NCI-H2196 treated with DMSO at 0.1 percent for 48 hours (cell line): ENCODE measurements around the gene DAPK2.
"Not testable (repeated sequence)": the region's sequence is repeated elsewhere in the genome, so short reads cannot be mapped to it uniquely, and the experiment has no call there.

Source experiments
- DNase-seq: peaks from one replicate; lab custom pipeline; 2025; ENCODE audit not compliant: unreplicated experiment; lab: John Stamatoyannopoulos, UW

The DAPK2 gene

DNA sequence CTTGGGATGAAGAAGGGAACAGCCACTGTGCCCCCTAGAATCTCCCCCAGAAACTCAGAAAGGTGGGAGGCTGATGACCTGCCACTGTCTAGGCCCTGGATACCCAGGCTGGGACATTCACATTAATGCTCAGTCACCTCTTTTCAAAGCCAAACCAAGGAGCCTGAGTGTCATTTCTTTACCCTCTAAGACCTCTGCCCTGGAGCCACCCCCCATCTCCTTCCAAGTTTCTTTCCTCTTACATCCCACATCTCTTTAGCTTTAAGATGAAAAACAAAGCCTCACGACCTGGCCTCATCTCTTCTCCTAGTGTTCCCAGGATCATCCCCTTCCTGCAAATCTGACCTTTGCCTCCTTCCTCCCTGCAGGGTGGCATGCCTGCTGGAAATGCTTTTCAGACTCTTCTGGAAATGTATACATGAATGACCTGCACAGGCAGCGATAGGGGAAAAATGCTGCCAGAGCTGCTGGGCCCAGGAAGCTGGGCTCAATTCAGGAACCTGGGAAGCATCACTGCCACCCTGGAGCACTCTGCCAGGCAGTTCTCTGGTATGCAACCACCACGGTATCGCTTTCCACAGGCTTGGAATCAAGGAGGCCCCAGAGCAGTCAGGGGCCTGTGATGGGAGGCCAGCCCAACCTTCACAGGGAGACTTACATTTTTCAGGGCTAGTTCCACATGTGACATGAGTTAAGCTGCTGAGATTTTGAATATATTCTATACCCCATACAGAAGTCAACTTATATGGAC, 67.6 kb downstream of the DAPK2 start:
- no peak for DNase-seq

DNA sequence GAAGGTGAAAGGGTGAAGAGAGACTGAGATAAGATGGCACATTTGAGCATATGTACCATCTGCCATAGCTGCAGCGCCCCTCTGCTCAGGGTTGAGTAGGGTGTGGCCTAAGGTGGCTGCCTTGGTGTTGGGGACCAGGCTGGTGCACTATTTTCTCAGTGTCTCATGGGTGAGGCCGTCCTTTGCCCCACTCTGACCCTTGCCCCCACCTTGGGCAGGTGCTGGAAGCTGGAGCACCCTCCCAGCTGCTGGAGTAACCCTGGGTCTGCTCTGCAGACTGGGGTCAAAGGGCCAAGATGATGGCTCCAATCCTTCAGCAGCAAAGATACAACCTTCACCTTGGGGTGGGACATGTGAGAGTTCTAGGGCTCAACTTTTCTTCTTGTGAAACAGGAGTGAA, 69.2 kb downstream of the DAPK2 start:
- no peak for DNase-seq

DNA sequence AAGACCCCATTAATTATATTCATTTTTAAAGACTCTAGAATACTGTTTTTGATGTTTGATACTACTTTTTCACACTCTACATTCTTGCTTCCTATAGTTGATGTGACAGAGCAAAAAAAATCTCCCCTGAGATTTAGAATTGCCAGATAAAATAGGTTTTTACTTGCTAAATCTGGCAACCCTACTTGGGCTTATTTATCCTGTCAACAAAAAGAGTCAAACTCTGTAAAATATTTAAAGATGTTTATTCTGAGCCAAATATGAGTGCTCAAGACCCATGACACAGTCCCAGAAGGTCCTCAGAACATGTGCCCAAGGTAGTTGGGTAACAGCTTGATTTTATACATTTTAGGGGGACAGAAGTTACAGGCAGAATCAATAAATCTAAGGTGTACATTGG, 72.3 kb downstream of the DAPK2 start:
- no peak for DNase-seq

DNA sequence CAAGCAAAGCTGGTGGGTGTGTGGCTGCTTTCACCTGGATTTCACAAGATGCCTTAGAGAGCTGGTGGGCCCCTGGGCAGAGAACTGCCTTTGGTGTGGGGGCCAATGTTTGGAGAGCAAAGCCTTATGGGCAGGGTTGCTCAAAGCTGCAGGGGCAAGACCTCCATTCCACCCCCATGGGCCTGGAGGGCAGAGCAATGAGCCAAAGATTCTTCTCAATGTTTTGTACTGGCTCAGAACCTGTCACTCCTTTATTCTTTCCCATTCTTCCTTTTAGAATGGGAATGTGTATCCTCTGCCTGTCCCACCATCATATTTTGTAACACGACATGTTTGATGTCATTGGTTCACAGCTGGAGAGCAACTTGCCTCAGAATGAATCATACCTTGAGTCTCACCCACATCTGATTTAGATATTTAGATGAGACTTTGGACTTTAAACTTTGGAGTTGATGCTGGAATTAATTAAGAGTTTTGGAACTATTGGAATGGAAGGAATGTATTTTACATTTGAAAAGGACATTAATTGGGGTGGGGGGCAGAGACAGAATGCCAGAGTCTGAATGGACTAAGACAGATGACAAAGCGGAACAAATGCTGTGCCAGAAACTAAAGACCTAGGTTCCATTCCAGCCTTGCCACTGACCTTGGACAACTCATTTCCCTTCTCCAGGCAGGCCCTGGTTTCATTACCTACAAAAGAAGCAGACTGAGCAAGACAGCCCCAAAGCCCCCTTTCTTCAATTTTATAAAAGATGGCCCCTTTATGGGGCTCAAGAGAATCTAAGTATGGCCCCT, 72.9 kb downstream of the DAPK2 start:
- no peak for DNase-seq

DNA sequence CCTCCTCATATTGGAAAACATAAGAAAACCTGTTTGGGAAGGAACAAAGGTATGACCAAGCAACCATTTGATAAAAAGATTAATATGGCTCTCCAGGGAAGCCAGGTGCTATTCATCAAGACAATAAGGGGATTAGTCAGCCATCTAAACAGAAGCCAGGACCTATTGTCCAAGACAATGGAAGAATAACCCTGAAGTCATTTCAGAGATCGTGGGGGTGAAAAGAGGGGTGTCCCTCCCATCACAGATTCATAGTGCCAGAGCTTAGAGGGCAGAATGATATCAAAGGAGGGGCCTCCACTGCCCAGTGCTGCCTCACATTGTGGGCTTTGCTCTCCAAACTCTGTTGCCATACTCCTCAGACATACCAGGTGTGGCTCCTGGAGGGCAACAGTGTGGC, 73.5 kb downstream of the DAPK2 start:
- no peak for DNase-seq

DNA sequence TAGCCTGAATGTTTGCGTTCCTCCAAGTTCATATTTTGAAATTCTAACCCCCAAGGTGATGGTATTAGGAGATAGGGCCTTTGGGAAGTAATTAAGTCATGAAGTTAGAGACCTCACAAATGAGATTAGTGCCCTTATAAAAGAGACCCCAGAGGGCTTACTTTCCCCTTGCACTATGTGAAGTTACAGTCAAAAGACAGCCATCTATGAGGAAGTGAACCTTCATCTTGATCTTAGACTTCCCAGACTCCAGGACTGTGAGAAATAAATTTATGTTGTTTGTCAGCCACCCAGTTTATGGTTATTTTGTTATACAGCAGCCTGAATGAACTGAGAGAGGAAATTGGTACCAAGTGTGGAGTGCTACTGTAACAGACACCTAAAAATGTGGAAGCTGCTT, 74.4 kb downstream of the DAPK2 start:
- no peak for DNase-seq

DNA sequence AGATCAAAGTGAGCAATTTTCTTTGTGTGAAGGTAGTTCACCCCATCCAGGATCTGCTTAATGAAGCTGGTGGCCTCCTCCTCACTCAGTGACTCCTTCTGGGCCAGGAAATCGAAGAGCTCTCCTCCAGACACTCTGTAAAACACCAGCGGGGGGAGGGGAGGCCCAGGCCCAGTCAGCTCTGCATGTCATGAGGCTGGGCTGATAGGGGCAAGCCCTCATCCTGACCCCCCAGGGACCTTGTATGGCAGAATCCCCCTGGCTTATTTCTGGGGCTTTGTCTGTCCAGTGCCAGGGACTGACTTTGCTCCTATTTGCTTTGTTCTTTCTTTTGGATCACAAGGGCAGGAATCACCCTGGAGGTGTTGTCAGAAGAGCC, 74.9 kb downstream of the DAPK2 start:
- DNase-seq, result no peak

DNA sequence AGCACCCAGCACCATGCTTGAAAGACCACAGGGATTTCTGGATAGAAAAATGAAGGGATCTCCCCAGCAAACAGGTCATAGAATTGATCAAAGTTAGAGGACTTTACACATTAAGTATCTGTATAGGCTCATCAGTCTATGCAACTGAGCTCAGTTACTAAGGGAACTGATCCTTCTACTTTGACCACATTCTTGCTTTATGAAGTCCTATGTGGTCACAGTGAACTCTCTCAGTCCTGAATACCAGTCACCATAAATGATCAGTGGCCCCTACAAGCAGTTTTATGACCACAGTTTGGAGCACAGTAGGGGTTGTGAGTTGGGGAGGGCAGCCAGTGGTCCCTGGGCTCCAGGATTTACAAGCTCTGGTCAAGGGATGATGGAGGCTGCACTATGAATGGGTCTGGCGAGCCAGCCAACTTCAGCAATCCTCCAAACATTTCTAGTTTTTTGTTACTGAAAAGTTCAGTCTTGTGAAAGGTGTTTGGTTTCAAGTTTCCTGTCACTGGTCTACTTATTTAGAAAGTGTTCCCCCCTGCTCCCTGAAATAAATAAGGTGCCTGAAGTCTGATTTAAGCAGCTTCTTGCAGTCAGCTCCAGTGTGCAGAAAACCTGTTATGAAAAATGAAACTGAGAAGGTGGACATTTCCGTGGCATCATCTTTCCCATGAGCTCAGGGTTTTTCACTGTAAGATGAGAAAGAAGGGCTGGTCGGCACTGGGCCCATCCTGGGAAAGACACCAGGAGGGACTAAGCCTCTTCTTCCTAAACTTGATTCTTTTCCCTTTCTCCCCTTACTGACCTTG, 75.5 kb downstream of the DAPK2 start:
- no peak for DNase-seq

DNA sequence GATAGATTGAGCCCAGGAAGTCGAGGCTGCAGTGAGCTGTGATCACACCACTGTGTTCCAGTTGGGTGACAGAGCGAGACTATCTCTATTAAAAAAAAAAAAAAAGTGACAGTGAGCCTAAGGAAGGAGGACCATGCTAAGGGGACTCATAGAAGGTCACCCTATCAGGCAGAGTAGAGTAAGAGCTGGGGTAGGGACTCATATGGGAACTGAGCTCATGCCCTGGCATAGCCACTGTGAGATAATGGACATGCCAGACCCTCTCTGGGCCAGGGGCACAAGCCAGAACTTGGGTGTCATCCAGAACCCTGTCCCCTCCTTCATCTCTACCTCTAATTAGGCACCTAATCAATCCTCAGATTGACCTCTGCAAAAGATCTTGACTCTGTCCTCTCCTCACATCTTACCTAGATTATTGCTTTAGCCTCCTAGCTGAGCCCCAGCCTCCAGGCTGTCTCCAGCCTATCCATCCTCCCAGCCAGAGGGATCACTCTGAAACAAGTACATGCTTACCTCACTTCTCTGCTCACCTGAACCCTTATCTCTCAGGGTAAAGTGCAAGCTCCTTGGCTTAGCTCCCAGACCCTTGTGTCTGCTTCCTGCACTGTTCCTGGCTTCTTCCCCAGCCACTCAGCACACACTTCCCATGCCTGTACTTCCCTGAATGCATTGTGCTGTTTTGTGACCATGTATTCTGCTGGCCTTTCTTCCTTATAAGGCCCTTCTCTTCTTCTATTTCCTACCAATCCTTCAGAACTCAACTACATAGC, 76.4 kb downstream of the DAPK2 start:
- DNase-seq, result peak; percentile 27

DNA sequence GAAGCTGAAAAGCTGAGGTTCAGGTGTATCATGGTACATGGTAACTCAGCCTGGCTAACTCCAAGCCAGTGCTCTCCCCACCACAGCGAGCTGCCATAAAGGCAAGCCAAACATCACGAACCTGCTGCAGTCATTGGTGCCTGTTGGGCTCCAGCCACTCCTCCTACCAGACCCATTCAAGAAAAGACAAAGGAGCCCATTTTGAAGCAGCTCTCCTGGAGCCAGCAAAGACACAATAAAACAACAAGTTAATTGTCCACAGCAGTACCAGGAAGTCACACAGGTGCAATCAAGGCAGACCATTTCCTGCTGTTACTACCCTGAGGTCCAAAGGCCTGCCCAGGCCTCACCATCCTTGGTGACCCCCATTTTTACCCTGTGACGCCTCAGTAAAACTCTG, 77.6 kb downstream of the DAPK2 start:
- DNase-seq, result no peak

DNA sequence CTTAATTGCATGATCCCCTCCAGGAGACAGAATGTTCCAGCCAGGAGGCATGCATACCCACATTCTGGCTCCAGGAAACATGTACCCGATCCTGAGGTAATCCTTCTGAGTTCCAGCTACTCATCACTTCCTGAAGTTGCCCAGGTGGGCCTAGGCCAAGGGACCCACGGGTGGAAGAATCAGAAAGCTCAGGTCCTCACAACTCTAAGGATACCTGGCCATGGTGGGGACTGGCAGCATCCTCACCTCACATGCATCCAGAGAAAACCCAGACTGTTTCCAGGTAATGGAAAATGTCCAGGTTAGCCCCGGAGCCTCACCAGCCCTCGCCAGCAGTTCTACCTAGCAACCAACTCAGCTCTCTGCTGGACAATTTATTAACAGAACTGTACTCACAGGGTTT, 78.2 kb downstream of the DAPK2 start:
- DNase-seq, result no peak

DNA sequence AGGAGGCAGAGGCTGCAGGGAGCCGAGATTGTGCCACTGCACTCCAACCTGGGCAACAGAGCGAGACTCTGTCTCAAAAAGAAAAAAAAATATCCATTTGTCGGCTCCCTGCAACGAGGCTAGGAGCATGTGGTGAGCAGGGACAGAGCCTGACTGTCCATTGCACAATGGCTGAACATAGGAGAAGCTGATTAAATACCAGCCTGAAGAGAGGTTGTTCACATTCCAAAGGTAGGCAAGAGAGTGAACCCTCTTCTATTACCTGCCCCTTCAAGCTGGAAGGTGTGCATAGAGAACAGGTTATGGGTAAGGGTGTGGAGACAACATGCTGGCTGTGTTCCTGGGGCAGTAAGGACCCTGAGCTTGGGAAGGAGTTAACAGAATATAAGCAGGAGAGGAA, 78.7 kb downstream of the DAPK2 start:
- DNase-seq, result no peak

DNA sequence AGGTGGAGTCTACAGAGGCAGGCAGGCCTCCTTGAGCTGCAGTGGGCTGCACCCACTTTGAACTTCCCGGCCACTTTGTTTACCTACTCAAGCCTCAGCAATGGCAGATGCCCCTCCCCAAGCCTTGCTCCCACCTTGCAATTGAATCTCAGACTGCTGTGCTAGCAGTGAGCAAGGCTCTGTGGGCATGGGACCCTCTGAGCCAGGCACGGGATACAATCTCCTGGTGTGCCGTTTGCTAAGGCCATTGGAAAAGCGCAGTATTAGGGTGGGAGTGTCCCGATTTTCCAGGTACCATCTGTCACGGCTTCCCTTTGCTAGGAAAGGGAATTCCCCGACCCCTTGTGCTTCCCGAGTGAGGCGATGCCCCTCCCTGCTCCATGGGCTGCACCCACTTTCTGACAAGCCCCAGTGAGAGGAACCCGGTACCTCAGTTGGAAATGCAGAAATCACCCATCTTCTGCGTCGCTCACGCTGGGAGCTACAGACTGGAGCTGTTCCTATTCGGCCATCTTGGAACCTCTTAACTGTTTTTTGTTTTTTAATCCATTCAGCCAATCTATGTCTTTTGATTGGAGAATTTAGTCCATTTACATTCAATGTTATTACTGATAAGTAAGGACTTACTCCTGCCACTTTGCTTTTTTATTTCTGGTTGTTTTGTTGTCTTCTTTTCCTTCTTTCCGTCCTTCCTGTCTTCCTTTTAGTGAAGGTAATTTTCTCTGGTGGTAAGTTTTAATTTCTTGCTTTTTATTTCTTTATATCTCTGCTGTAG, 83.2 kb downstream of the DAPK2 start:
- DNase-seq, result not testable (repeated sequence)

DNA sequence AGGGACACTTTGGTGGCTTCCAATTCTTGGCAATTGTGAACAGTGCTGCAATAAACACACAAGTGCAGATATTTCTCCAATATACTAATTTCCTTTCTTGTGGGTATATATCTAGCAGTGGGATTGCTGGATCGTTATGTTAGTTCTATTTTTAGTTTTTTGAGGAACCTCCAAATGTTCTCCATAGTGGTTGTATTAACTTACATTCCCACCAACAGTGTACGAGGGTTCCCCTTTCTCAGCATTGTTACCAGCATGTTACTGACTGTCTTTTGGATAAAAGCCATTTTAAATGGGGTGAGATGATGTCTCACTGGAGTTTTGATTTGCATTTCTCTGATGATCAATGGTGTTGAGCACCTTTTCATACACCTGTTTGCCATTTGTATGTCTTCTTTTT, 92.8 kb downstream of the DAPK2 start:
- no peak for DNase-seq

DNA sequence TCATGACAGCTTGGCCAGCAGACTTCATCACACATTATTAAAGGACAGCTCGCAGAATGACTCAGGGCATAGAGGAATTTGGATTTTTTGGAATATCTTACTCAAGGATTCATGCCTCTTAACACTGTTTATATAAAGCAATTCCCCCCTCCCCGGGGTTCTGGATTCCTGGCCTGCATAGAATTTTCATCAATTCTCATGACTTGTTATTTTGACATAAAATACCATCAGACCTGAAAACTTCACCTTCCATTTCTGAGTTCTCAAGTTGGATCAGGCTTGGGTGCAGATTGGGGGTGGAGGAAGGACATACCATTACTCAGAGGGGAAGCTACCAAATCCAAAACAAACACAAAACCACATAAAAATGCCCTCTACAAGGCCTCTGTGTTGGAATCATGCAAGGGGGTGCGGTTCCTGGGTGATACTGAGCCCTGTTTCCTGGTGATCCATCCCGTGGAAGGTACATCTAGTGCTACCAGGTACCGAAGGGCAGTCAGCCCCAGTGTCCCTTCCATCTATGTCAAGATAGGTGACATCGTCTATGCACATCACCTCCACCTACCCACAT, 95.3 kb downstream of the DAPK2 start:
- no peak for DNase-seq

DNA sequence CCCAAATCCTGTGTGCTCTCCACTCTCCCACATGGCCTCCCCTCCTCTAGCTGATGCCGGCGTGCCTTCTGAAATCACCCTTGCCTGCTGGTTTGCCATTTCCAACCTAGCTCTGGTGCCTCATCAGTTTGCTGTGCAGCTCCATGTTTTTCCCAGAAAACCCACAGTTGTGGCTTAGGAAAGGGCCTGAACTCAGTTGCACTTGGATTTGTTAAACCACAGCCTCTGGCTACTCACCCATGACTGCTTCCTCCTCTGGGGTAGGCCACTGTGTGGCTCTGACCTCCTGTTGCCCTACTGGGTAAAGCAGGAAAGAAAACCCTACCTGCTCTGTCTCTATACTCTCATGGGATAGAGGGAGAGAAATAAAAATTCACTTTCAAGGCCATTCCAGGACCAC, 97.3 kb downstream of the DAPK2 start:
- no peak for DNase-seq

DNA sequence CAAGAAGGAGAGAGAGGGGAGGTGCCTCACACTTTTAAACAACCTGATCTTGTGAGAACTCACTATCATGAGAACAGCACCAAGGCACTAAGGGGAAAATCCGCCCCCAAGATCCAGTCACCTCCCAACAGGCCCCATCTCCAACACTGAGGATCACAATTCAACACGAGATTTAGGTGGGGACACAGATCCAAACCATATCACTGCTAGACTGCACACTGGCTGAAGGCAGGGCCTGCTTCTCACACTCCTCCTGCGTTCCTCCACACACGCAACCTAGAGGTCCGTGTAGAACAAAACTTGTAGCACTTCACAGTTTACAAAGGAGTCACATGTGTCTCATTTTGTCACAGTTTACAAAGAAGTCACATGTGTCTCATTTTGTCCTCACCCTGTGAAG, 97.8 kb downstream of the DAPK2 start:
- DNase-seq, result no peak

DNA sequence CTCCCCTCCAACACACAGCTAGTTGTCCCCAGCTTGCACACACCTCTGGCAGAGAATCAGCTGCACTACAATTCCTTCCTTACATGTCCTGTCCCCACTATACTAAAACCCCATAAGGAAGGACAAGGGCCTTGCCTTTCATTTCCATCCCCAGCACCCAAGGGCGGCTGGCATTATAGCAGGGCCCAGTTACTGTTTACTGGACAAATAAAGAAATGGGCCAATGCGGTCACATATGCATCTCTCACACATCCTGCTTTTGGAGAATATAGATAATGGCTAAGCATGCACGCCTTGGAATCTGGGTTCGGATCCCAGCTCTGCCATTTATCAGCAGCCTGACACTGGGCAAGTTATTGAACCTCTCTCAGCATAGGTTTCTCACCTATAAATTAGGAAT, 99.1 kb downstream of the DAPK2 start:
- no peak for DNase-seq

DNA sequence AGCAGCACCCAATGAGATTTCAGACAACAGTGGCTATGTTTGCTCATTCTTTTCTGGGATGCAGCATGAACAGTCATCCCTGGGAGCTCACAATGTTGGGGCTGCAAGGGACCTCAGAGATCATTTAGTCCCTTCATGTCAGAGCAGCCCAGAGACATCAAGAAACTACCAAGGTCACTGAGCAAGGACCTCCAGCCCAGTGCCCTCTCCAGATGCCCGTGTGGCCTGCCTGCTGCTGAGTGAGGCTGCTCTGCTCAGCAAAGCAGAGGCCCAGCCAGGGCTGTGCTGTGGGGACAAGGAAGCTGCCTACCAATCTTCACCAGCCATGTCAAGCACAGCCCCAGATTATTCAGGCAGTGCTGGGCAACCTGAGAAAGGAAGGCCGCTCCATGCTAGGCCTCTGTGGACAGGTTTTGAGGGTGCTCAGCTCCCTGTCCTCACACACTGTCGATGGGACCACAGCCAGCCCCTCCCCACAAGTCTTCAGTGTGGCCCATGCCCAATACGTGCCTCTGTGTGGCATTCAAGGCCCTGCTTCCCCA, 99.7 kb downstream of the DAPK2 start:
- no peak for DNase-seq

DNA sequence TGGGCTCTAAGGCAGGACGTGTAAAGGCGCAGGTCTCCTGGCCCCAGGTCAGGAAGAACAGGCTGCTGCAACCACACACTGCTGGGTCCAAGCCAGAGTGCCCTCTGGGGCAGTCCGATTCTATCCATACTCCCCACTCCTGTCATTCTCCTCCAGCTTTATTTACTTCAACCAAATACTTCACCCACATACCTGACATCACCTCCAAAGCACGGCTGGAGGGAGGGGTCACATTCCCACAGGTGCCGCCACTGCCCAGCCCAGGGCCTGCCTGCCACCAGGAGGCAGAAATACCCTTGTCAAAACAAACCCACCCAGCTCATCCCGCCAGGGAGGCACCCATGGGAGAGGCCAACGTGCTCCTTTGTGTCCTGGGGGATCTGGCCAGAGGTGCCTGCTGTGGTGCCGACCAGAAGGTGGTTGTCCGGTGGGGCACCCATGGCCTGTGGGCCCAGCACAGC, 100.4 kb downstream of the DAPK2 start:
- no peak for DNase-seq
